ENCODE data around the gene SLC5A5. TPM values are rescaled to one million over a fixed set of nuclear protein-coding genes. Genes with fewer than 3 reads are reported as not detected.

The SLC5A5 gene
- polyA plus RNA-seq (2014; cell fraction: cytosol; rRNA removed) = 0.05 TPM in 1 of 2 replicates, not detected in the other
- not detected in 2 replicates for polyA plus RNA-seq (2014; cell fraction: nucleus; rRNA removed)

GRCh38 chr19:17871878-17872250, at the start of gene SLC5A5:
TSS of gene SLC5A5 (plus strand) at chr19:17871945. CDS start at chr19:17872320, 375 bp downstream.
- no peak for DNase-seq (ENCODE audit: low spot score)

- DNase-seq (ENCODE audit: low spot score) = no peak
Observed at GRCh38 chr19:17824339-17824738, 47.4 kb upstream of the SLC5A5 start.

- DNase-seq (ENCODE audit: low spot score) = no peak
Observed at GRCh38 chr19:17826508-17827056, 45.2 kb upstream of the SLC5A5 start.

DNA sequence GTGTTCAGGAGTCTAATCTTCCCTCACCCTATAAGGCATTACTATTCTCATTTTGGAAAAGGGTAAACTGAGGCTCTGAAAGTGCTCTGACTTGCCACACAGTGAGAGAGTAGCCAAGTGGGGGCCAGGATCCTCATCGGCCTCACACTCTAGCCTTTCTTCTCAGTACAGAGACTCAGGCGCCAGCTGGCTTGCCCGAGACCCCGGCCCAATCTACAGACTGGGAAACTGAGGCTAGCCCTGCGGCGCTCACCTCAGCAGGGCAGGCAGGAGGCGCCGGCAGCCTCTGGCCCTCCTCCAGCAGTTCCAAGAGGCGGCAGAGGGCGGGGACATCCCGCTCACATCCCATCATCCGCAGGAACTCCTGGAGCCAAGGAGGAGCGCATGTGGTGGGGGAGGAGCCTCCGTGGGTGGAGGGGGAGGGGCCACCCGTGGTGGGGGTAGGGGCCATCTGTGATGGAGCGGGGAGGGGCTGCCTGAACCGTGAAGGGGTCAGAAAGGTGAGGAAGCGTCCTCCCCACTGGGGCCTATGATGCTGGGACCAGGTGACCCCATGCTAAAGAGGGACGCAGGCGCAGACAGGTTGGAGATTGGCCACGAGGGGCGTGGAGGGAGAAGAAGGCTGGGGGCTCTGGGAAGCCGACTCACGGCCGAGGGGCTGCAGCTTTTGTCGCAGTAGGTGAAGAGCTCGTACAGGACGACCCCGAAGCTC, 41.7 kb upstream of the SLC5A5 start:
- peak; percentile 74 for DNase-seq (ENCODE audit: low spot score)

- DNase-seq (ENCODE audit: low spot score) = peak; percentile 71
Observed at GRCh38 chr19:17830567-17831418, 41.0 kb upstream of the SLC5A5 start.

GRCh38 chr19:17831419-17831888, 40.3 kb upstream of the SLC5A5 start:
- no peak for DNase-seq (ENCODE audit: low spot score)

- no peak for DNase-seq (ENCODE audit: low spot score)
Observed at GRCh38 chr19:17832443-17833208, 39.1 kb upstream of the SLC5A5 start.

DNA sequence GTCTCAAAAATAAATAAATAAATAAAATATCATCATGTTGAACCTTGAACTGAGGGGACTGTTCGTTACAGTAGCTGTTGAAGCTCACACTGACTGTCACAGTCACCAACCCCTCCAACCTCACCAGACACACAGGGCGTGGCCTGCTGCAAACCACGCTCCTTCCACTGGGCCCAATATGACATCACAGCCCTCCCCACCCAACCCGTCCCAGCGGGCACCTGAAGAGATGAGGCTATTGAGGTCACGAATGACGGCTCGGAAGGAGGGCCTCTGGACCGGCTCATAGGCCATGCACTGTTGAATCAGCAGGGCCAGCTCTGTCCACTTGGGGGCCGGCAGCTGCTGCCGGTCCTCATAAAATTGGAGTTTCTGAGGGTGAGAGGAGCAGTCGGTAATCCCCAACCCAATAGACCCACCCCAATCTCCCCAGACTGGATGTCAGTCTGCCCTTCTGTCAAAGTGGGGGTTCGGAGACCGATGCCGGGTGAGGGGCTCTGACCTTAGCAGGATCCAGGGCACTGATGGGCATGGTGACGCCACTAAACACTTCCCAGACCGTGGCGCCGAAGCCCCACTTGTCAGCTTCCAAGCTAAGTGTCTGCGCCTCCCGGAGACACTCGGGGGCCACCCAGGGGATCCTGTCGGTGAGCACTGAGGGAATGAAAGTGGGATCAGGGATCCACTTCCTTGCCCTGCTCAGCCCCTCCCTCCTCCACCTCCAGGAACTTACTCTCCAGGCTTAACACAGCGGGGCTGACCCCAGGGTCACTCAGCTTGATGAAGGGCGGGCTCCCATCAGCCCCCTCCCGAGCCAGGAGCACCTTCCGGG, 37.2 kb upstream of the SLC5A5 start:
- no peak for DNase-seq (ENCODE audit: low spot score)

GRCh38 chr19:17835182-17836006, 36.4 kb upstream of the SLC5A5 start:
- no peak for DNase-seq (ENCODE audit: low spot score)

GRCh38 chr19:17836530-17836929, 35.2 kb upstream of the SLC5A5 start:
- no peak for DNase-seq (ENCODE audit: low spot score)

GRCh38 chr19:17837972-17838371, 33.8 kb upstream of the SLC5A5 start:
- no peak for DNase-seq (ENCODE audit: low spot score)

- no peak for DNase-seq (ENCODE audit: low spot score)
Observed at GRCh38 chr19:17840019-17840418, 31.7 kb upstream of the SLC5A5 start.

GRCh38 chr19:17841371-17841809, 30.4 kb upstream of the SLC5A5 start:
- DNase-seq (ENCODE audit: low spot score) = no peak

- peak; percentile 89 for DNase-seq (ENCODE audit: low spot score)
Observed at GRCh38 chr19:17841810-17842662, 29.7 kb upstream of the SLC5A5 start.

DNA sequence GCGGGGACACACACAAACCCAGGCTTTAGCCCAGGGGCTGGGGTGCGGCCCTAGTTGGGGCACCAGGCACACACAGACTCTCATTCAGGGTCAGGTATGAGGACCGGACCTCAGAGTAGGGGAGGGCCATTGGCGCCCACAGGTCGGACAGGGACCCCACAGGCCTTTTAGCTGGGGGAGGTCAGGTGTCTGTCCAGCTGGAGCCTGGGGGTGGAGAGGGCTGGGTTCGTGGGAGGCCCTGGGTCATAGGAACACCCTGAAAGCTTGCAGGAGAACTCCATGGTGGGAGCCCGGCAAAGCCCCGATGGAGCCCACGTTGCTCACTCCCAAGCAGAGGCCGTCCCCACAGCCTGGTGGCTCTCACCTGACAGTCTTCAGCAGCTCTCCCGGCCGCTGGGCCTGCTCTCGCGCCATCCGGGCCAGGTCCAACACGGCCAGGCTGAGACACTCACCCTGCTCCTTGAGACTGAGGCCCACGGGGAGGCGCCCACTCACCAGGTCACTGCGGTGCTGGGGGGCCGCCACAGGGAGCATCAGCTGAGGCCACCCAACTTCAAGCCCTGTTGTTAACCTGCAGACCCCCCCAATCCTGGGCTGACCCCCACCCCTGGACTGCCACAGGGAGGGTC, 29.0 kb upstream of the SLC5A5 start:
- DNase-seq (ENCODE audit: low spot score) = no peak

DNA sequence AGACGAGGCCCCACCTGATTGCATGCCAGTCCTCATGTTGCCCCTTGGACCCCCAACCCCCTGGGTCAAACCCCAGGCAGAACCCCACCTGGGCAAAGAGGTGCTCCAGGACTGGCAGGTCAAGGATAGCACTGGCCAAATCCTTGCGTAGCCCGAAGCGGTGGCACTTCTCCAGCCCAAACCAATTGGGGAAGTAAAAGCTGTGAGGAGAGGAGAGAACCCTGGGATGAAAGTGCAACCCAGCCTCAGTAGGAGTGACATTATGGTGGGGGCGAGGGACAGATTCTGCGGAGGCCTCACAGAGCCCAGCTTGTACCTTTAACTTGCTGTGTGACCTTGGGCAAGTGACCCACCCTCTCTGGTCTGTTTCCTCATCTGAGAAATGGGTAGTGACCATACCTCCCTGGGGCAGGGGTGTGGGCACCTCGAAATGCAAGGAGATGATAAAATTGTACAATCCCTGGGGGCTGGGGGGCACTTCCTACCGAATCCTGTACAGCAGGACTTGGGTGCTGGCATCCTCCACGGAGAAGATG, 28.4 kb upstream of the SLC5A5 start:
- no peak for DNase-seq (ENCODE audit: low spot score)

- DNase-seq (ENCODE audit: low spot score) = no peak
Observed at GRCh38 chr19:17843908-17844490, 27.7 kb upstream of the SLC5A5 start.

Measured in SK-N-DZ (cell line).